MM.1S (cell line): ENCODE results near the gene NXN.

ENCODE experiments used
- DNase-seq: peaks from one replicate; pipeline ENCODE4 v3.0.0-alpha.2; 2015
- H2AFZ ChIP-seq: fragments of 300-600 bp; sonication (generic); 2 replicates; pipeline ENCODE4 v1.6.0; 2016; ENCODE audit warnings: antibody characterized with exemption, low read length
- H3F3A ChIP-seq: fragments of 300-600 bp; sonication (generic); 2 replicates; pipeline ENCODE4 v1.6.1; 2016; ENCODE audit warnings: mild to moderate bottlenecking, antibody characterized with exemption, low read length, moderate library complexity, mixed read lengths; ENCODE audit not compliant: insufficient read depth
- H3K27ac ChIP-seq: fragments of 300-600 bp; sonication (generic); 2 replicates; pipeline ENCODE4 v1.5.1; 2016; ENCODE audit warnings: mild to moderate bottlenecking, low read length
- H3K27me3 ChIP-seq: fragments of 300-600 bp; sonication (generic); replicated peaks from 2 replicates; pipeline ENCODE4 v1.6.0; 2016; ENCODE audit warnings: low read length; ENCODE audit not compliant: insufficient read depth
- H3K36me3 ChIP-seq: fragments of 300-600 bp; sonication (generic); replicated peaks from 2 replicates; pipeline ENCODE4 v1.6.1; 2016; ENCODE audit warnings: mild to moderate bottlenecking, low read length, mixed read lengths; ENCODE audit not compliant: insufficient read depth
- H3K4me1 ChIP-seq: fragments of 300-600 bp; sonication (generic); 2 replicates; pipeline ENCODE4 v1.6.1; 2016; ENCODE audit warnings: low read length, mixed read lengths
- H3K4me2 ChIP-seq: fragments of 300-600 bp; sonication (generic); 2 replicates; pipeline ENCODE4 v1.6.0; 2016; ENCODE audit warnings: low read depth, low read length
- H3K4me3 ChIP-seq: fragments of 300-600 bp; sonication (generic); 2 replicates; pipeline ENCODE4 v1.5.1; 2016; ENCODE audit warnings: low read length, mixed read lengths
- H3K79me2 ChIP-seq: fragments of 300-600 bp; sonication (generic); 2 replicates; pipeline ENCODE4 v1.6.1; 2016; ENCODE audit warnings: mixed run types, low read length, mixed read lengths
- H3K9ac ChIP-seq: fragments of 300-600 bp; sonication (generic); 2 replicates; pipeline ENCODE4 v1.6.1; 2016; ENCODE audit warnings: low read length, mixed read lengths
- H3K9me2 ChIP-seq: fragments of 300-600 bp; sonication (generic); replicated peaks from 2 replicates; pipeline ENCODE4 v1.6.1; 2016; ENCODE audit warnings: mild to moderate bottlenecking, low read length, mixed read lengths; ENCODE audit not compliant: insufficient read depth
- H3K9me3 ChIP-seq: fragments of 300-600 bp; sonication (generic); replicated peaks from 2 replicates; pipeline ENCODE4 v1.6.1; 2016; ENCODE audit warnings: mild to moderate bottlenecking, low read length, mixed read lengths; ENCODE audit not compliant: insufficient read depth
- H4K20me1 ChIP-seq: fragments of 300-600 bp; sonication (generic); 2 replicates; pipeline ENCODE4 v1.6.1; 2016; ENCODE audit warnings: mild to moderate bottlenecking, low read length, moderate library complexity, mixed read lengths; ENCODE audit not compliant: insufficient read depth
- EZH2 ChIP-seq: fragments of 300-600 bp; sonication (generic); optimal IDR thresholded peaks from 2 replicates; pipeline ENCODE3; 2017; ENCODE audit warnings: low read depth, mild to moderate bottlenecking, antibody characterized with exemption, low read length, mixed read lengths
- EZH2phosphoT487 ChIP-seq: fragments of 300-600 bp; sonication (generic); IDR thresholded peaks from 2 replicates; pipeline ENCODE4 v1.6.1; 2018; ENCODE audit warnings: antibody characterized with exemption, low read length
- TF ChIP-seq, protein P1 (sequence below): fragments of 300-600 bp; sonication (generic); IDR thresholded peaks from 2 replicates; pipeline ENCODE4 v1.5.1; 2016; ENCODE audit warnings: antibody characterized with exemption, low read length, mixed read lengths

NXN gene

GRCh38 chr17:1013729-1014090 is 34.1 kb upstream of the NXN start:
- H3K4me3 ChIP-seq: no peak overlapping the region
- H3K4me1 ChIP-seq: no peaks in the 10 kb centered on the region
- no peak overlapping the region for H2AFZ ChIP-seq
- no peaks in the 10 kb centered on the region for H4K20me1 ChIP-seq
- DNase-seq: no peak
- H3K27ac ChIP-seq: no peak overlapping the region
- H3K27me3 ChIP-seq: no peaks in the 10 kb centered on the region
- H3K9me2 ChIP-seq: no peaks in the 10 kb centered on the region
- TF ChIP-seq EZH2: no peak
- TF ChIP-seq, protein P1, sequence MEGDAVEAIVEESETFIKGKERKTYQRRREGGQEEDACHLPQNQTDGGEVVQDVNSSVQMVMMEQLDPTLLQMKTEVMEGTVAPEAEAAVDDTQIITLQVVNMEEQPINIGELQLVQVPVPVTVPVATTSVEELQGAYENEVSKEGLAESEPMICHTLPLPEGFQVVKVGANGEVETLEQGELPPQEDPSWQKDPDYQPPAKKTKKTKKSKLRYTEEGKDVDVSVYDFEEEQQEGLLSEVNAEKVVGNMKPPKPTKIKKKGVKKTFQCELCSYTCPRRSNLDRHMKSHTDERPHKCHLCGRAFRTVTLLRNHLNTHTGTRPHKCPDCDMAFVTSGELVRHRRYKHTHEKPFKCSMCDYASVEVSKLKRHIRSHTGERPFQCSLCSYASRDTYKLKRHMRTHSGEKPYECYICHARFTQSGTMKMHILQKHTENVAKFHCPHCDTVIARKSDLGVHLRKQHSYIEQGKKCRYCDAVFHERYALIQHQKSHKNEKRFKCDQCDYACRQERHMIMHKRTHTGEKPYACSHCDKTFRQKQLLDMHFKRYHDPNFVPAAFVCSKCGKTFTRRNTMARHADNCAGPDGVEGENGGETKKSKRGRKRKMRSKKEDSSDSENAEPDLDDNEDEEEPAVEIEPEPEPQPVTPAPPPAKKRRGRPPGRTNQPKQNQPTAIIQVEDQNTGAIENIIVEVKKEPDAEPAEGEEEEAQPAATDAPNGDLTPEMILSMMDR: no peak
- TF ChIP-seq EZH2phosphoT487: no peak
- H3K36me3 ChIP-seq: no peaks in the 10 kb centered on the region
- H3K9me3 ChIP-seq: no peaks in the 10 kb centered on the region
- H3K79me2 ChIP-seq: no peaks in the 10 kb centered on the region; the same call in 1 of the 2 replicates
- H3K9ac ChIP-seq: no peak overlapping the region
- H3F3A ChIP-seq: no peaks in the 10 kb centered on the region
- no peak overlapping the region for H3K4me2 ChIP-seq

GRCh38 chr17:1012823-1013728 is 33.5 kb upstream of the NXN start:
- no peaks in the 10 kb centered on the region for H3K27me3 ChIP-seq
- no peak overlapping the region for H3K4me3 ChIP-seq
- no peak overlapping the region for H3K27ac ChIP-seq
- TF ChIP-seq EZH2 (no peak), EZH2phosphoT487 (no peak)
- TF ChIP-seq, protein P1: no peak
- H4K20me1 ChIP-seq: no peaks in the 10 kb centered on the region
- no peaks in the 10 kb centered on the region for H3F3A ChIP-seq
- H2AFZ ChIP-seq: no peak overlapping the region
- no peak overlapping the region for H3K4me2 ChIP-seq
- no peaks in the 10 kb centered on the region for H3K4me1 ChIP-seq
- no peaks in the 10 kb centered on the region for H3K79me2 ChIP-seq
- no peak for DNase-seq
- H3K9me3 ChIP-seq: no peaks in the 10 kb centered on the region
- no peak overlapping the region for H3K9ac ChIP-seq
- no peaks in the 10 kb centered on the region for H3K36me3 ChIP-seq
- no peaks in the 10 kb centered on the region for H3K9me2 ChIP-seq

GRCh38 chr17:1011760-1012735 is 32.5 kb upstream of the NXN start:
- no peaks in the 10 kb centered on the region for H3K9me3 ChIP-seq
- TF ChIP-seq EZH2phosphoT487 (no peak), EZH2 (no peak)
- TF ChIP-seq, protein P1: no peak
- no peak for DNase-seq
- no peak overlapping the region for H3K4me2 ChIP-seq
- H3K4me3 ChIP-seq: no peak overlapping the region
- H3K79me2 ChIP-seq: no peaks in the 10 kb centered on the region
- H3K36me3 ChIP-seq: no peaks in the 10 kb centered on the region
- no peak overlapping the region for H3K27ac ChIP-seq
- H3K4me1 ChIP-seq: no peaks in the 10 kb centered on the region
- no peak overlapping the region for H2AFZ ChIP-seq
- no peak overlapping the region for H3K9ac ChIP-seq
- H3K9me2 ChIP-seq: no peaks in the 10 kb centered on the region
- no peaks in the 10 kb centered on the region for H3F3A ChIP-seq
- H3K27me3 ChIP-seq: no peaks in the 10 kb centered on the region
- H4K20me1 ChIP-seq: no peaks in the 10 kb centered on the region
